ENCODE data around the gene WDHD1.

WDHD1 gene

DNA sequence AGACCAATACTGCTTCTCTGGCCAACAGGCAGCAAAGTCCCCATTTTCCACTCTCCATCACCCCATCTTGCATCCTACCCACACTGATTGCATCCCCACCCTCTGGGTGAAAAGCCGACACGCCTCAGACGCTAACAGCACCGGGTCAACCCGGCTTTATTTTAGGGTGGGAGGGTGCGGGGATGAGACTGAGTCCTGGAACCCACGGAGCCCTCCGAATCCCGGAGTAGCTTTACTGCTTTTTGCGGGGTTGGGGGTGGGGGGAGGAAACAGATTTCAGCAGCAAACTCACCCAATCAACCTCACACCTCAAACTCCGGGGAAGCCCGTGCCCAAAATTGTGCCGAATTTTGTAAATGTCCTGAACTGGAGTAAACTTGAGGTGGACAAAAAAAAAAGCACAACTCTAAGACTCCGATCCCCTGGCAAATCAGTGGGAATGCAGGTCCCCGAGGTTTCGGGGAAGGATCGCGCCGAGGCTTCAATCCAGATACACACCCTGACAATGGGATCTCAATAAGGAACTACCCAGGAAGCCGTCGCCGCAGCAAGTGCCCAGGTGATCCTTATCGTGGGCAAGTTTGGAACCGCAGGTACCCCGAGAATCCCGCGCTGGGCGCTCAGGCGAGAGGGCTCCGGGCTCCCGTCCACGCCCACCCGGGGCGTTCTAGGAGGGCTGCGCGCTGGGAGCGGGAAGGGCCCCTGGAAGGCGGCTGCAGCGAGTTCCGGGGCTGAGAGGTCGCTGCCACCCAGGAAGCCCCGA, 125.3 kb downstream of the WDHD1 start:
- no peak for DNase-seq

DNA sequence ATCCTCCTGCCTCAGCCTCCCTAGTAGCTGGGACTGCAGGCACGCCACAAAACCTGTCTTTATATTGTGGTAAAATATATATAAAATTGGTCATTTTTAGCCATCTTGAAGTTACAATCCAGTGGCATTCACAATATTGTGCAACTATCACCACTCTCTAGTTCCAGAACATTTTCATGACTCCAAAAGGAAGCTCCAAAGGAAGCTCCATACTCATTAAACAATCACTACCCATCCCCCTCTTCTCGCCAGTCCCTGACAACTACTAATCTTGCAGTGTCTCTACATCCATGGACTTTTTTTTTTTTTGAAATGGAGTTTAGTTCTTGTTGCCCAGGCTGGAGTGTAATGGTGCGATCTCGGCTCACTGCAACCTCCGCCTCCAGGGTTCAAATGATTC, 127.3 kb downstream of the WDHD1 start:
- DNase-seq: no peak

DNA sequence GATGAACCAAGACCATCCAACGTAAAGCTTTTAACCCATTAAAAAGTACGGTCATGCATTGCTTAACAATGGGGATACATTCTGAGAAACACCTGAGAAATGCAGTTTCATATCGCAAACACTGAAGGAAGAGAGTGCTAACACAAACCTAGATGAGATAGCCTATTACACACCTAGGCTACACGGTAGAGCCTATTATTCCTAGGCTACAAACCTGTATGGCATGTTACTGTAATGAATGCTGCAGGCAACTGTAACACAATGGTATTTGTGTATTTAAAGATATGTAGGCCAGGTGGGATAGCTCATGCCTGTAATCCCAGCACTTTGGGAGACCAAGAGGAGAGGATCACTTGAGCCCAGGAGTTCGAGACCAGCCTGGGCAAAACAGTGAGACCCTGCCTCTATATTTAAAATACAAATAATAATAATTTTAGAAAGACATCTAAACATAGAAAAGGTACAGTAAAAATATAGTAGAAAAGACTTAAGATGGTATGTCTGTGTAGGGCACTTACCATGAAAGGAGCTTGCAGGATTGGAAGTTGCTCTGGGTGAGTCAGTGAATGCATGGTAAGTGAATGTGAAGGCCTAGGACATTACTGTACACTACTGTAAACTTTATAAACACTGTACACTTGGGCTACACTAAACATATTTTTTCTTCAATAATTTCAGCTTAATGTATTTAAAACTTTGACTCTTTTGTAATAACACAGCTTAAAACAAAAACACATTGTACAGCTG, 128.9 kb downstream of the WDHD1 start:
- DNase-seq: peak; percentile 35

DNA sequence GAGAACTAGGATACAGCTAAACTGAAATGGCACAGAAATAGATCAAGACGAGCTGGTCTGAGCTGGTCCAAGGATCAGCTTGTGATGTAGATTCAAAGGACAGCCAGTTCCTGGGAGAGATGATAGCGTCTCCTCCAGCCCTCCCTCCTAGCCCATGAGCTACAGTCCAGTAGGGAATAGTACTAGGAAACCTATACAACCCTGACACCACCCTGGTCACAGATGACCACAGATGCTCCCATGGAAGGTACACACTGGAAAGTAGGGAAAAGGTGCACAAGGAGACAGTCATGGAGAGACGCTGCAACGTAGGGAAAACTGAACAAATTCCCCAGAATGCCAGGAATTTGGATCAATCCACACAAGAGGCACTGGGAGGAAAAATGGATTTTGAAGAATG, 131.2 kb downstream of the WDHD1 start:
- no peak for DNase-seq

DNA sequence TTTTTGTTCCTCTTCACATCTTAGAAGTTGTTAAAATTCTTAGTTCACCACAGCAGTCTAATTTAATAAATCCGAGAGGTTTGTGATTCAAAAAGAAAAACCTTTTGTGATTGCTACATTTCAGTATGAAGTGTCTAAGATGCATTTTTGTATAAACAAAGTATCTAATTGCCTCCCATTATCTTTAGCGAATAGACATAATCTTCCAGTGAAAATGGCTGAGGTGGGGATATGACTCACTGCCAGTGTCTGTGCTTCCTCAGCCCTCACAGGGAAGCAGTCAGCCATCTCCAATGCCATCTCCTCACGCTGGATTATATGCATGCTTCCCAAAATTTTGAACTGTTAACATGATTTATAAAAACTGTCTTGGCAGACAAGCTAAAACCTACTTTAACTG, 131.9 kb downstream of the WDHD1 start:
- no peak for DNase-seq

DNA sequence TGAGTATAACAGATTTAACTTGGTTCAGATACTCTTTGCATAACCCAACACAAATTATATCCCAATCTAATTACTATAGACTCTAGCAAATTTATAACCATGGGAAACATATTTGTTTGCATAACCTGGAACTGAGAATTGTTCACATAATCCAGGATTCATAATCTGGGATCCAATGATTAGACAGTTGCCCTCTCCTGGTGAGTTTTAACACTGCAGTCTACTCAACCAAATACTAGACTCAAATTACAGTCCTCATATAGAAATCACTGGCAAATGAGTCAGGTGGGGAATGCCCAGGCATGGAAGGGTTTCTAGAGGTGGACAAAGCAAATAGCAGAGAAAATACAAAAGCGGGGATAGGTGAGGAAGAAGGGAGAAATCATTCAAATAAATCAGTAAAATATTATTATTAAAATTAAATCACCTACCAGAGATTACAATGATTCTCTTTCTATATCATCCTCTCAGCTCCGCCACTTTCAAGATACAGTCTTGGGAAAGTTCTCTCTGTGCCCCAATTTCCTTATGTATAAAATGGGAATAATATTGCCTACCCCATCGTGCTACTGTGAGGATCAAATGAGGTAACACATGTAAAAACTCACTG, 133.6 kb downstream of the WDHD1 start:
- DNase-seq: peak; percentile 70

DNA sequence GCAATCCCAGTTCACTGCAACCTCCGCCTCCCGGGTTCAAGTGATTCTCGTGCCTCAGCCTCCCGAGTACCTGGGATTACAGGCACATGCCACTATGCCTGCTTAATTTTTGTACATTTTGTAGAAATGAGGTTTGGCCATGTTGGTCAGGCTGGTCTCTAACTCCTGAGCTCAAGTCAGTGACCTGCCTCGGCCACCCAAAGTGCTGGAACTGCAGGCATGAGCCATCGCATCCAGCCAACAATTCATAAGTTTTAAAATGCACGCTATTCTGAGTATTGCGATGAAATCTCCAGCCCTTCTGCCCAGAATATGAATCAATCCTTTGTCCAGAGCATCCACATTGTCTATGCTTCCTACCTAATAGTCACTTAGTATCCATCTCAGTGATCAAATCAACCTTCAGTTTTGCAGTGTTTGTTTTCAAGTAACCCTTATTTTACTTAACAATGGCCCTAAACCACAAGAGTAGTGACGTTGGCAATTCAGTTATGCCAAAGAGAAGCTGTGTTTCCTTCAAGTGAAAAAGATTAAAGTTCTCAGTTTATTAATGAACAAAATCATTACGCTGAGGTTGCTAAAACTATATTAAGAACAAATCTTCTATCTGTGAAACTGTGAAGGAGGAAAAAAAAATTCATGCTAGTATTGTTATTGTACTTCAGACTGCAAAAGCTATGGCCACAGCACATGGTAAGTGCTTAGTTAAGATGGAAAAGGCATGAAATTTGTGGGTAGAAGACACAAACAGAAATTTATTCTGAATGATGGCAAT, 135.2 kb downstream of the WDHD1 start:
- DNase-seq: no peak

DNA sequence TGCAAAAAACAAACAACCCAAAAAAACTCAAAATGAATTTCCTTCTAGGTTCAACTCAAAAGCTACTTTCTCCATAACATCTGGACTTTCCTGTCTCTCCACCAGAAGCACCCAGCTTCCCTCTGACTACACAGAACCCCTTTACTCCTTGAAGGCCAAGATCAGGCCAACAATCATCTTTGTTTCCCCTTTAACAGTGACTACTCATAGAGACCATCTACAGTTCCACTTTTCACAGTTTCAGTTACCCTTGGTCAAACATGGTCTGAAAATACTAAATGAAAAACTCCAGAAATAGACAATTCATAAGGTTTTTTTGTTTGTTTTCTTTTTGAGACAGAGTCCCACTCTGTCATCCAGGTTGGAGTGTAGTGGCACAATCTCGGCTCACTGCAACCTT, 136.1 kb downstream of the WDHD1 start:
- DNase-seq: no peak

DNA sequence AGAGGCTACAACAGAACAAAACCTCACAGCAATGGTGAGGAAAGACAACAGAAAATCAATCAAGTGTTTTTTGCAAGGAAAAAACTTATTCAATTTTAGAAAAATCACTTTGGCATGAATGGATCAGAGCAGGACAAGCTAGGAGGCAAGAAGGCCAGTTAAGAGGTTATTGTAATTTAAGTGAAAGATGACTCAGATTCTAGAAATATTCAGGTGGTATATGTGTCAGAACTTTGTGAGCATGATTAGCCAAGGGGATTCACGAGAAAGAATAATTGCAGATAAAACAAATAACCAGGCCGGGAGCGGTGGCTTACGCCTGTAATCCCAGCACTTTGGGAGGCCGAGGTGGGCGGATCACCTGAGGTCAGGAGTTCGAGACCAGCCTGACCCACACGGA, 137.0 kb downstream of the WDHD1 start:
- DNase-seq: no peak
